EL (cell line): ENCODE data around the gene SSBP2.
"Not testable (repeated sequence)": the region's sequence is repeated elsewhere in the genome, so short reads cannot be mapped to it uniquely, and the experiment has no call there.

ENCODE experiments used
- DNase-seq: peaks from one replicate; pipeline ENCODE4 v3.0.0-alpha.2; 2016

Gene SSBP2

GRCh38 chr5:81424728-81425127, 326.2 kb downstream of the SSBP2 start:
- DNase-seq, result no peak

GRCh38 chr5:81422671-81423070, 328.2 kb downstream of the SSBP2 start:
- DNase-seq, result peak; percentile 94

- peak; percentile 92 for DNase-seq
These were observed 330.7 kb downstream of the SSBP2 start for GRCh38 chr5:81420039-81420667.

- peak; percentile 13 for DNase-seq
These were observed 332.3 kb downstream of the SSBP2 start for GRCh38 chr5:81418606-81419005.

GRCh38 chr5:81417052-81417451, 333.8 kb downstream of the SSBP2 start:
- no peak for DNase-seq

- no peak for DNase-seq
These were observed 341.0 kb downstream of the SSBP2 start for GRCh38 chr5:81409896-81410295.

- DNase-seq, result no peak
These were observed 341.5 kb downstream of the SSBP2 start for GRCh38 chr5:81409361-81409760.

- DNase-seq, result no peak
These were observed 342.4 kb downstream of the SSBP2 start for GRCh38 chr5:81408496-81408895.

GRCh38 chr5:81407811-81408210, 343.1 kb downstream of the SSBP2 start:
- not testable (repeated sequence) for DNase-seq

- no peak for DNase-seq
These were observed 345.6 kb downstream of the SSBP2 start for GRCh38 chr5:81405126-81405891.

GRCh38 chr5:81402192-81402930, 348.5 kb downstream of the SSBP2 start:
- no peak for DNase-seq

- DNase-seq, result no peak
These were observed 349.6 kb downstream of the SSBP2 start for GRCh38 chr5:81401266-81401665.

GRCh38 chr5:81400375-81400774, 350.5 kb downstream of the SSBP2 start:
- DNase-seq, result no peak

GRCh38 chr5:81398741-81399140, 352.2 kb downstream of the SSBP2 start:
- no peak for DNase-seq

GRCh38 chr5:81397176-81397575, 353.7 kb downstream of the SSBP2 start:
- DNase-seq, result peak; percentile 47

- no peak for DNase-seq
These were observed 355.6 kb downstream of the SSBP2 start for GRCh38 chr5:81395262-81395661.

GRCh38 chr5:81393783-81394718, 356.8 kb downstream of the SSBP2 start, which contains the start of gene ACOT12:
Gene ACOT12 (minus strand): TSS chr5:81394134. CDS start chr5:81394114, 20 bp downstream.
- DNase-seq, result peak; percentile 26

GRCh38 chr5:81393430-81393782, 357.5 kb downstream of the SSBP2 start:
- DNase-seq, result no peak

GRCh38 chr5:81389025-81389424, 361.9 kb downstream of the SSBP2 start:
- no peak for DNase-seq

- no peak for DNase-seq
These were observed 362.7 kb downstream of the SSBP2 start for GRCh38 chr5:81388169-81388568.

GRCh38 chr5:81383867-81384266, 367.0 kb downstream of the SSBP2 start:
- no peak for DNase-seq

GRCh38 chr5:81371354-81371876, 379.5 kb downstream of the SSBP2 start:
- no peak for DNase-seq
